Inflammatory macrophage (primary cell): ENCODE results near the gene KANK3.
A peak's percentile ranks its signal among the peaks of the same experiment; 100 is the strongest.
"Not testable (repeated sequence)": the region's sequence is repeated elsewhere in the genome, so short reads cannot be mapped to it uniquely, and the experiment has no call there.

Source experiments
- DNase-seq, 2 donors: peaks; one replicate each; pipeline ENCODE4 v3.0.0-alpha.2; 2020 to 2022

Gene KANK3

DNA sequence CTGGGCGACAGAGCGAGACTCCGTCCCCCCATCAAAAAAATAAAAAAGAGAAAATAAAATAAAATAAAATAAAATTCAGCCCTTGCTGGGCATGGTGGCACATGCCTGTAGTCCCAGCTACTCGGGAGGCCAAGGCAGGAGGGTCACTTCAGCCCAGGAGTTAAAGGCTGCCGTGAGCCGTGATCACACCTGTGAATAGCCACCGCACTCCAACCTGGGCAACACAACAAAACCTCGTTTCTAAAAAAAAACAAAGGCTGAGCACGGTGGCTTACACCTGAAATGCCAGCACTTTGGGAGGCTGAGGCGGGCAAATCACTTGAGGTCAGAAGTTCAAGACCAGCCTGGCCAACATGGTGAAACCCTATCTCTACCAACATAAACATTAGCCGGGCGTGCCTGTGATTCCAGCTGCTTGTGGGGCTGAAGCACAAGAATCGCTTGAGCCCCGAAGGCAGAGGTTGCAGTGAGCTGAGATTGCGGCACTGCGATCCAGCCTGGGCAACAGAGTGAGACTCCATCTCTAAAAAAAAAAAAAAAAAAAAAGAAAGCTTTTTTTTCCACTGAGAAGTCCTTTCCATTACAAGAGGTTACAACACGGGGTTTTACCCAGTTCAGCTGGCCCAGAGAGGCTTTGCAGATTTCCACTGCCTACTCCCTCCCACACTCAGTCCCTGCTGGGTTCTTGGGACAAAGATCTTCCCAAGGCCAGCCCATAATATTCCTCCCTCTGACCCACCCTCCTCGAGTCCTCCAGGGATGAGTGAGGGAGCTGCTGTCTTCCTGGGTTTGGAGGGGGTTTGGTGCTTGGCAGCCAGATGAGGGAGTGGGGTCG lies 27.3 kb upstream of the KANK3 start:
- peak in 1 of 2 donors; percentile 62 for DNase-seq

DNA sequence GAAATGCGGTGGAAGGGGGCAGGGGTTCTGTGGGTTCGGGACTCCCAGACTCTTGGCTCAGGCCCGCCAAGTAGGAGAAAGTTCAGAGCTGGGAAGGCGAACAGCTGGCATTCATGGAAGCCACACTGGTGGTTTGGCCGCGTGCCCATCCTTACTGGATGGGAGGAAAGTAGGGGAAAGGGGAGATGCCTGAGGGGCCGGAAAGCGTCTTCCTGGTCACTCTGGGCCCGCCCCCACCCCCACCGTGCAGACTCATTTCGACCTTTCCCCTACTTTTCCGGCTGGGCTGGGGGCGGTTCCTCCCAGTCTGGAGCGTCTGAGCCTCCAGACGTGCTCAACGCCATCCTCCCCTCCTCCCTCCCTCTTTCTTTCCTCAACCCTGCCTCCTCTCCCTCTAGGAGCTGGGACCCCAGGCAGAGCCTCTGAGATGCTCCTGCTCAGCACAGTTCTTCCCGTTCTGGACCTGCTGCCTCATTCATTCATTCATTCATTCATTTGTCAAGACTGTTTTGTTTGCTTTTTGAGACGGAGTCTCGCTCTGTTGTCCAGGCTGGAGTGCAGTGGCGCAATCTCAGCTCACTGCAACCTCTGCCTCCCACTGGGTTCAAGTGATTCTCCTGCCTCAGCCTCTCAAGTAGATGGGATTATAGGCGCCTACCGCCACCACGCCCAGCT lies 24.4 kb upstream of the KANK3 start:
- no peak for DNase-seq

DNA sequence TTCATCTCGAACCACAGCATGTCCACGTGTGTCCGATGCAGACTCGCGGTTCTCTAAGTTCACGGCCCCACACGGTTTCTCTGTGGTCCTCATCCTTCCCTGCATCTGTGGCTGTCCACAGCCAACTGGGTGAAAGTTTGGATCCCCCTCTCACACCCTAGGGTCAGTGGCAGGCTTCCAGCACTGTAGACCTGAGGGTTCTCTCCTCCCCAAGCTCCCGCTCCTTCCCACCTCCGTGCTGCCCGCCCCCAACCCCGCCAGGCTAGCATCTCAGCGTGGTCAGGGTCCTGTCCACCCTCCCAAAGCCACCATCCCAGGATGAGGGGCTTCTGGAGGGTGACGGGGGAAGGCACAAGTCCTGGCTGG lies 23.9 kb upstream of the KANK3 start:
- DNase-seq = no peak

DNA sequence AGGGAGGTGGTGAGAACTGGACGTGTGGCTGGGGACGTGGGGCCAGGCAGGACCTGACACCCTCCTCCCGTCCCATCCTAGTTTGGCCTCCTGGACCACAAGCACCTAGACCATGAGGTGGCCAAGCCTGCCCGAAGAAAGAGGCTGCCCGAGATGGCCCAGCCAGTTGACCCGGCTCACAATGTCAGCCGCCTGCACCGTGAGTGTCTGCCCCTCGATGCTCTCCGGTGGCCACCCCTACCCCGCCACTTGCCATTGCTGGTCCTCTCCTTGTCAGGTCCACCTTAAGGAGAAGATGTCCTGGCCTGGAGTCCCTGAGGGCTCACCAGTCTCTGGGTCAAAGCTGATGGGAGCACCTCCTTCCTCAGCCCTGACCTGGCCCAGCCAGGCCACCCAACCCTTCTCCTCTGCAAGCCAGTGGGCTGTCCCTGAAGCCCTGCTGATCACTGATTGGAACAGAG lies 23.1 kb upstream of the KANK3 start:
- no peak for DNase-seq

DNA sequence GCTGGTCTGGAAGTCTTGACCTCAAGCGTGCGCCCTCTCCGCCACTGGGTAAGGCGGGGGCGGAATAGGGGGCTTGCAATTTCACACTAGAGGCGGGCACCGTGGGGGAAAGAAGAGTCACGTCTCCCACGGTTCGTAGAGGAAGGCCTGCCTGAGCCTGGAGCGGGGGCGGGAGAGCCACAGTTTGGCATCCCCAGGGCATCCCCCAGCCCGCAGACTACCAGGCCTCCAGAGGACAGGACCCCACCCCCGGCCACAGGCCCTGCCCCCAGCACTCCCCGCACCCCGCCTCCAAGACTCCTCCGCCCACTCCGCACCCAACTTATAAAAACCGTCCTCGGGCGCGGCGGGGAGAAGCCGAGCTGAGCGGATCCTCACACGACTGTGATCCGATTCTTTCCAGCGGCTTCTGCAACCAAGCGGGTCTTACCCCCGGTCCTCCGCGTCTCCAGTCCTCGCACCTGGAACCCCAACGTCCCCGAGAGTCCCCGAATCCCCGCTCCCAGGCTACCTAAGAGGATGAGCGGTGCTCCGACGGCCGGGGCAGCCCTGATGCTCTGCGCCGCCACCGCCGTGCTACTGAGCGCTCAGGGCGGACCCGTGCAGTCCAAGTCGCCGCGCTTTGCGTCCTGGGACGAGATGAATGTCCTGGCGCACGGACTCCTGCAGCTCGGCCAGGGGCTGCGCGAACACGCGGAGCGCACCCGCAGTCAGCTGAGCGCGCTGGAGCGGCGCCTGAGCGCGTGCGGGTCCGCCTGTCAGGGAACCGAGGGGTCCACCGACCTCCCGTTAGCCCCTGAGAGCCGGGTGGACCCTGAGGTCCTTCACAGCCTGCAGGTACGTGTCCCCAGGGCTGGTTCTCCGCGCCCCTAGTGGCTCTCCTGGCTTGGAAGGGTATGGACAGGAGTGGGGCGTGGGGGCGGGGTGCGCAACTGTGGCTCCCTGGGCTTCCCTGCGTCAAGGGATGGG lies 21.0 kb upstream of the KANK3 start, which contains the start of gene ANGPTL4:
Gene ANGPTL4 (plus strand): TSS at position 353 of the 969 bp plus-strand sequence. CDS start 167 bp downstream, at position 520.
- DNase-seq = peak in 1 of 2 donors; percentile 34

DNA sequence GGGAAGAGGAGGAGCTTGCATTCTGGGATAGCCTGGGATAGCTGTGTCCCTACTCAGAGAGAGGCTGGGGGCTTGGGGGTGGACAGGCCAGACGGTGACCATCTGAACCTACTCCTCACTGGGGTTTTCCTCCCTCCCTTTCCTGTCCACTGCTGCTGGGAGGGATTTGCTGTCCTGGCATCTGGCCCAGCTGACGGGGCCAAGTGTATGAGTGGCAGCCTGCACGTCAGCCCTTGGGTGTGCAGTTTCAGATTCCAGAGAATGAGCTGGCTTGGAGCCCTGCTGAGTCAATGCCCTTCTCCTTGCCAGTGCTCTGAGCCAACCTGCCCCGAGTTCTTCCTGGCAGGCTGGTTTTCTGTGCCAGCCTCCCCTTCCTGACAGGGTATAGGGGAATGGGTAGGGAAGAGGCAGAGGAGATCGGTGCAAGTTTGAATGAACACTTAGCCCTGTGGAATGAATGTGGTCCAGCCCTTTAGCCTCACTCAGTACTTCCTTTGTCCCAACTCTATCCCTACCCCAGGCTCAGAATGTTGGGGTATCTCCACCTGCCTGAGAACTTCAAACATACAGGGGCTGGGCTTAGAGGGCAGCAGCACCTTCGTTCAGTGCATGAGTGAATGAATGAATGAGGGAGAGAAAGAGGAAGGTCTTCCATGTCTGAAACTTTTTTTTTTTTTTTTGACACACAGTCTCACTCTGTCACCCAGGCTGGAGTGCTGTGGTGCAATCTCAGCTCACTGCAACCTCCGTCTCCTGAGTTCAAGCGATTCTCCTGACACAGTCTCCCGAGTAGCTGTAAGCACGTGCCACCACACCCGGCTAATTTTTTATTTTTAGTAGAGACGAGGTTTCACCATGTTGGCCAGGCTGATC lies 19.1 kb upstream of the KANK3 start:
- DNase-seq = peak; percentile 51 to 72

DNA sequence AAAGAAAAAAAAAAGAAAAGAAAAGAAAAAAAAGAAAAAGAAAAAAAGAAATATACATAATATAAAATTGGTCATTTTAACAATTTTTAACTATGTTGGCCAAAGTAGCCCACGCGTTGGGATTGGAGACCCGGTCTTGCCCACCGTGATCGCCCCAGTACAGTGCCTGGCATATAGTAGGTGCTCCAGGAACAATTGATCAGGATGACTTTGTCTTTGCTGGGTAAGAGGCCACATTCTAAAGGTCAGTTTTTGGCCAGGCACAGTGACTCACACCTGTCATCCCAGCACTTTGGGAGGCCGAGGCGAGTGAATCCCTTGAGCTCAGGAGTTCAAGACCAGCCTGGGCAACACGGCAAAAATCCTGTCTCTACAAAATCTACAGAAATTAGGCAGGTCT lies 17.1 kb upstream of the KANK3 start:
- DNase-seq = no peak

DNA sequence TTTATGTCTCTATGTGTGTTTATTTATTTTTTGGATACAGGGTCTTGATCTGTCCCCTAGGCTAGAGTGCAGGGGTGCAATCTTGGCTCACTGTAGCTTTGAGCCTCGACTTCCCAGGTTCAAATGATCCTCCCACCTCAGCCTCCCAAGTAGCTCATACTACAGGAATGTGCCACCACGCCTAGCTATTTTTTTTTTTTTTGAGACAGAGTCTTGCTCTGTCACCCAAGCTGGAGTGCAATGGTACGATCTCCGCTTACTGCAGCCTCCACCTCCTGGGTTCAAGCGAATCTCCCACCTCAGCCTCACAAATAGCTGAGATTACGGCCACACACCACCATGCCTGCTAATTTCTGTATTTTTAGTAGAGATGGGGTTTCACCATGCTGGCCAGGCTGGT lies 15.9 kb upstream of the KANK3 start:
- DNase-seq = no peak

DNA sequence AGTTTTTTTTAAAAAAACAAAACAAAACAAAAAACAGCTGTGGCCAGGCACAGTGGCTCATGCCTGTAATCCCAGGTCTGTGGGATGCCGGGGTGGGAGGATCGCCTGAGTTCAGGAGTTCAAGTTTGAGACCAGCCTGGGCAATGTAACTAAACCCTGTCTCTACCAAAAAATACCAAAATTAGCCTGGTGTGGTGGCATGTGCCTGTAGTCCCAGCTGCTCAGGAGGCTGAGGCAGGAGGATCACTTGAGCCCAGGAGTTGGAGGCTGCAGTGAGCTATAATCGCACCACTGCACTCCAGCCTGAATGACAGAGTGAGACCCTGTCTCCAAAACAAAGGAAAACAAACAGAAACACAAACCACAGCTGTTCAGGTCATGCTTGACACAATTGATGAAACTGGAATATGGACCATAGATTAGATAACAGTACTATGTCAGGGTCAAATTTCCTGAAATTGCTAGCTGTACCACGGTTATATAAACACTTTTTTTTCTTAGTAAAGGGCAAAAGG lies 14.0 kb upstream of the KANK3 start:
- no peak for DNase-seq

DNA sequence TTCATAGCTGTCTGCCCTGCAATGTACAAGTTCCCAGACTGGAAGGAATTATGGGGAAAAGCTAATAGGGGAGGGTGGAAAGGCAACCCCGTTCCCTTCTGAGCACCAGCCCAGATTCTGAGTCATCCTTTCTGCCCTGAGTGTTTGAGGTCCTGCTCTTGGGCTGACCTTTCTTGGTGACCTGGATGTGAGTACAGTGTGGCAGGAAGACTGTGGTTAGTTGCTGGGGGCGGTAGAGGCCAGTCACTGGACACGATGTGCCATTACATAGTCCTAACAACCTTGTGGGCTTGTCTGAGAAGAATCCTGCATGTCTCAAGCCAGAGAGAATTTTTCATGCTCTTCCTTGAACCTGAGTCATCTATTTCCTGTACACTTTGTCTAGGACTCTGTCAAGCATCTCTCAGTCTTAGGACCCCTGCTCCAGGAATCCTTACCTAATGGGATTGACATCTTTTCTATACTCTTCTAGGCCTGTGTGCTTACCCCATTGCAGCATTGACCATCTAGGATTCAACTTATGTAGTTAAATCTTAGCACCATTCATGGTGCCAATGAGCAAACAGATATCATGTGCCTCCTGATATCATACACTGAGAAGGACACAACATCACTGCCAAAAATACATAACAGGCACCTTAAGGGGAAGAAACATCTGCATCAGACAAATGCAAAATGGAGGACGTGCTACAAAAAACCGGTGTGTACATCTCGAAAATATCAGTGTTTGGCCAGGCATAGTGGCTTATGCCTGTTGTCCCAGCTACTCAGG lies 12.8 kb upstream of the KANK3 start:
- peak; percentile 87 to 94 for DNase-seq

DNA sequence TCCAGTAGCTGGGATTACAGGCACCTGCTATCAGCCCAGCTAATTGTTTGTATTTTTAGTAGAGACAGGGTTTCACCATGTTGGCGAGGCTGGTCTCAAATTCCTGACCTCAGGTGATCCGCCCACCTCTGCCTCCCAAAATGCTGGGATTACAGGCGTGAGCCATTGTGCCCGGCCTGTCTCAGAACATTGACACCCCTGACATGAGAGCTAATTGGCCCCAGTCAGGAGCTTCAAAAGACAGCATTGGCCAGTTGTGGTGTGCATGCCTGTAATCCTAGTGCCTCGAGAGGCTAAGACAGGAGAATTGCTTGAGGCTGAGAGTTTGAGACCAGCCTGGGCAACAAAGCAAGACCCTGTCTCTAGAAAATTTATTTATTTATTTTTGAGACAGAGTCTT lies 9.8 kb upstream of the KANK3 start:
- DNase-seq = not testable (repeated sequence)

DNA sequence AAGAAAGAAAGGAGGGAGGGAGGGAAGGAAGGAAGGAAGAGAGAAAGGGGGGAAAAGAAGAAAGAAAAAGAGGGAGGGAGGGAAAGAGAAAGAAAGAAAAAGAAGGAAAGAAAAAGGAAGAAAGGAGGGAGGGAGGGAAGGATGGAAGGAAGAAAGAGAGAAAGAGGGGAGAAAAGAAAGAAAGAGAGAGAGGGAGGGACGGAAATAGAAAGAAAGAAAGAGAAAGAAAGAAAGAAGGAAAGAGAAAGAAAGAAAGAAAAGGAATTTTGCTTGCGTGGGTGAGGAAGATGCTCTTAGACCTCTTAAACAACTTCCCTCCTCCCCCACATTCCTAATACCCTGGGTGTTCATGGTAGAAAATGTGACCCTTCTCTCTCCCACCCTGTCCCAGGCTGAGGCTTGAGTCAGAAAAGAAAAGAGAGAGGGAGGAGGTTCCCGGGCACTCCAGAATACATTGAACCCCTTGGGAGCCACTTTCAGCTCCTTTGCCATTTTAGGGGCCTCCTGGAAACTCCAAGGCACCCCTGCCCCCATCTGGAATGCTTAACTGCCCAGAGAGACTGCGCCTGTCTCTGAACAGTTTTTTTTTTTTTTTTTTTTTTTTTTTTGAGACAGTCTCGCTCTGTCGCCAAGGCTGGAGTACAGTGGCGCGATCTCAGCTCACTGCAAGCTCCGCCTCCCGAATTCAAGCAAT lies 9.2 kb upstream of the KANK3 start:
- DNase-seq = peak; percentile 29 to 42

DNA sequence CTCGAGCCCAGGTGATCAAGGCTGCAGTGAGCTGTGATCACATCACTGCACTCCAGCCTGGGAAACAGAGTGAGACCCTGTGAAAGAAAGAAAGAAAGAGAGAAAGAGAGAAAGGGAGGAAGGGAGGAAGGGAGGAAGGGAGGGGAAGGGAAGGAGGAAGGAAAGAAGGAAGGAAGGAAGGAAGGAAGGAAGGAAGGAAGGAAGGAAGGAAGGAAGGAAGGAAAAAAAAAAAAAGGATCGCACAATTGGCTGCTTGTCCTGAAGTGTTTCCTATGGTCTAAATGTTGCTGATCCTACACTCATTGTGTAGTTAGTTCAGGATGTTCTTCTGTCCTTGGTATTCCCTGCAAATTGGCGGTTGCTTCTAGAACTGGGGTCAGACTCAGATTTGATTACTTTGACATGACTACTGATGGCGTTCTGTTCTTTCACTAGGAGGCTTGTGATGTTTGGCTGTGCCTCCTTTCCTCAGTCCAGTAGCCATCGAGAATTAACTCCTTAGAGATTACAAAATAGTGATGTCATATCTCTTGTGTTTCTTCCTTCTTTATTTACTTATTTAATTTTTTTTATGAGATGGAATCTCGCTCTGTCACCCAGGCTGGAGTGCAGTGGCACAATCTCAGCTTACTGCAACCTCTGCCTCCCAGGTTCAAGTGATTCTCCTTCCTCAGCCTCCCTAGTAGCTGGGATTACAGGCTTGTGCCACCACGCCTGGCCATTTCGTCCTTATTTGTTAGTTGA lies 6.7 kb upstream of the KANK3 start:
- DNase-seq = not testable (repeated sequence)

DNA sequence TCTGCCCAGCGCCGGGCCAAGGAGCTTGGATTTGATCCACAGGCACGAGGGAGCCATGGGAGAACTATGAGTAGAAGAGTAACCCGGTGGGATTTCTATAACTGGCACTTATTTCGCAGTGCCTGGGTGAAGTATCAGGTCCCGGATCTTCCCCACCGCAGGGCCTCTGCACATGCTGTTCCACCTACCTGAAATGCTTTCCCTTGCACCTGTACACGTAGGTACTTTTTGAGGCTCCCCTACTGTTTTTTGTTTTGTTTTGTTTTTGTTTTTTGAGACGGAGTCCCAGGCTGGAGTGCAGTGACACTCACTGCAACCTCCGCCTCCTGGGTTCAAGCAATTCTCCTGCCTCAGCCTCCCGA lies 402 bp upstream of the KANK3 start:
- no peak for DNase-seq

DNA sequence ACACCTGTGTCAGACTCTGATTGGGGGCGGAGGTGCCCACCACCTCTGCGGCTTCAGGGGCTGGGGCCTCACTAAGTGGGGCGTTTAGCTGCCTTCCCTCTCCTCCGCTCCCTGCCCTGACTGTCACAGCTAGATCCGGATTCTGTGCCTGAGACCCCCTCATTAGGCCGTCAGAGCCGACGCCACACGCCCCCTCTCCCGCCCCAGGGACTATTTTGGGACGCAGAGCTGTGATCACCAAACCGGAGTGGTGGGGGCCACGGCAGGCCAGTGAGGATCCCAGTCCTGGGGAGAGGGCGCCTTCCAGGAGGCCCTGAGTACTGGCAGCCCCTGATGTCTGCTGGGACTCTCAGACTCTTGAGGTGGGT lies 762 bp downstream of the KANK3 start:
- DNase-seq = no peak

DNA sequence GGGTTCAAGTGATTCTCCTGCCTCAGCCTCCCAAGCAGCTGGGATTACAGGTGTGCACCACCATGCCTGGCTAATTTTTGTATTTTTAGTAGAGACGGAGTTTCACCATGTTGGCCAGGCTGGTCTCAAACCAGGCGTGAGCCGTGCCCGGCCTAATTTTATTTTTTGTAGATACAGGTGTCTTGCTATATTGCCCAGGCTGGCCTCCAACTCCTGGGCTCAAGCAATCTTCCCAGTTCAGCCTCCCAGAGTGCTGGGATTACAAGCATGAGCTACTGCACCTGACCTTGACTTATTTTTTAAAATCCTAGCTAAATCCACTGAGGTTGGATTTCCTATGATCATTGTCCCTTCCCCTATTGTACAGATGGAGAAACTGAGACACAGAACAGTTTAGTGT lies 1.6 kb downstream of the KANK3 start:
- DNase-seq = not testable (repeated sequence)

DNA sequence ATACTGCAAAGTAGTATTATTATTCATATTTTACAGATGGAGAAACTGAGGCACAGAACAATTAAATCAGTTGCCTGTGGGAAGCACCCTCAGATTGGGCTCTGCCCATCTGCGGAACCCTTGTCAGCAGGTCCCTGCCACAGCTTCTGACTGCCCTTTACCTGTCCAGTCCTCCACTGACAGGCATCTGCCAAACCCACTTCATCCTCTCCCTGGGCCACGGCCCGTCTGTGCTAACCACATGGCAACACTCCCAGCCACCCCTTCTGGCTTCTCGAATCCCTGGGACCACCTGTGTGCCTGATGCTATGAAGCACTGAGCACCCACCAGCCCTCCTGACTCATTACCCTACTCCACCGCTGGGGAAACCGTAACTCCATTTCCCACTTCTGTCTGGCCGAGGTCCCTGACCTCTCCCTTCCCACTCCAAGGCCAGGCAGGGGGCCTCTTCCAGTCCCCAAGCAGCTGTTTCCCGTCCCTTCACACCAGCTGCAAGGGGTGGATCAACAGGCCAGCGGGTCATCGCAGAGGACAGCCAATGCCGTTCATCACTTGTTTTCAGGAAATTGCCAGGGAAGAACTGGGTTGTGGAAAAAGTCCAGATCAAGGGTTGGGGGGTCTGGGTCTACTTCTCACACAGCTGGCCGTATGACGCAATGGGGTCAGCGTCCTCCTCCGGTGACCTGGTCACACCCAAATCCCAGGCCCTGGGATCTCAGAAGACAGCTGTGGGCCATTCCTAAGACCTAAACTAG lies 2.5 kb downstream of the KANK3 start:
- DNase-seq = no peak

DNA sequence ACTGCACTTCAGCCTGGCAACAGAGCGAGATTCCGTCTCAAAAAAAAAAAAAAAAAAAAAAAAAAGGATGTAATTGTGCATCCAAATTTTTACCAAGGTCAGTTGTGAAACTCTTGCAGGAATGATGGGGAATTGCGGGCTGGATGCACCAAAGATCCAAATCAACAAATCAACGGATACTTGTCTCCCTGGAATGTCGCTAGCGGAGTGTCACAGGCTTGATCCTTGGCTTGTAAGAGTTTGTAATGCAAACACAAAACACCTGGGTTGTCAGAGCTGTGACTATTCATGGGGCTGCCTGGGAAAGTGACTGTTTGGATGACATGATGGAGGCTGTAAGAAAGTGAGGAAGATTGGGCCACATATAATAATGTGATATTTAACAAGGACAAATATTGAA lies 4.2 kb downstream of the KANK3 start:
- DNase-seq = no peak

DNA sequence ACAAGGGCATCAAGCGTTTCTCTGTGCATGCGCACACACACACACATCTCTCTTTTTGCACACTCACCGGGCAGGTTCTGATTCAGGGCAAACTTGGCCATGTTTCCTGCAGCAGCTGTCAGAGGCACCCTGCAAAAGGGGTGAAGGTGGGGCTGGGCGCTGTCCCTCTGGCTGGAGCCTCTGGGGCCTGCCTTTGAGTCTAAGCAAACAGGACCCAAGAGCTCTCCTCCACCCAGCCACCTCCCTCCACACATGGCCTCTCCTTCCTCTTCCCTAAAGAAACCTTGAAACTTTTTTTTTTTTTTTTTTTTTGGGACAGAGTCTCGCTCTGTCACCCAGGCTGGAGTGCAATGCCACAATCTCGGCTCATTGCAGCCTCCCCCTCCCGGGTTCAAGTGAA lies 5.3 kb downstream of the KANK3 start:
- no peak for DNase-seq
